Measurements from ENCODE around the gene ITGA6.

DNA sequence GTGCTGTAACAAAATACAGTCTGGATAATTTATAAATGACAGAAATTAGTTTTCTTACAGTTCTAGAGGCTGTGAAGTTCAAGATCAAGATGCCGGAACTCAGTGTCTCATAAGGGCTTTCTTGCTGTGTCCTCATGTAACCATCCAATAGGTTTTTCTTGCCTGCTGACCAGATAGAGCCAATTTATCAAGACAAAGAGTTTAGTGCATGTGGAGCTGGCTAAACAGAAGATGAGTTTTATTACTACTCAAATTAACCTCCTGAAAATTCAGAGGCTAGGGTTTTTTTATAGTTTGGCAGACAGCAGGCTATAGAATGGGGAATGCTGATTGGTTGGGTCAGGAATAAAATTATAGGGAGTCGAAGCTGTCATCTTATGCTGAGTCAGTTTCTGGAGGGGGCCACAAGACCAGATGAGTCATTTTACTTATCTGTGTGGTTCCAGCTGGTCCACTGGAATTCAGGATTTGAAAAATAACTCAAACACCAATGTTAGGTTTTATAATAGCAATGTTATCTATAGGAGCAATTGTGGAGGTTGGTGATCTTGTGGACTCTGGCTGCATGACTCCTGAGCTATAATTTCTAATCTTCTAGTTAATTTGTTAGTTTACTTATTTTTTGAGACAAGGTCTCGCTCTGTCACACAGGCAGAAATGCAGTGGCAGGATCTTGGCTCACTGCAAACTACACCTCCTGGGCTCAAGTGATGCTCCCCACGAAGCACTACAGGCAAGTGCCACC, 125.3 kb downstream of the ITGA6 start:
- TF ChIP-seq, protein P1, sequence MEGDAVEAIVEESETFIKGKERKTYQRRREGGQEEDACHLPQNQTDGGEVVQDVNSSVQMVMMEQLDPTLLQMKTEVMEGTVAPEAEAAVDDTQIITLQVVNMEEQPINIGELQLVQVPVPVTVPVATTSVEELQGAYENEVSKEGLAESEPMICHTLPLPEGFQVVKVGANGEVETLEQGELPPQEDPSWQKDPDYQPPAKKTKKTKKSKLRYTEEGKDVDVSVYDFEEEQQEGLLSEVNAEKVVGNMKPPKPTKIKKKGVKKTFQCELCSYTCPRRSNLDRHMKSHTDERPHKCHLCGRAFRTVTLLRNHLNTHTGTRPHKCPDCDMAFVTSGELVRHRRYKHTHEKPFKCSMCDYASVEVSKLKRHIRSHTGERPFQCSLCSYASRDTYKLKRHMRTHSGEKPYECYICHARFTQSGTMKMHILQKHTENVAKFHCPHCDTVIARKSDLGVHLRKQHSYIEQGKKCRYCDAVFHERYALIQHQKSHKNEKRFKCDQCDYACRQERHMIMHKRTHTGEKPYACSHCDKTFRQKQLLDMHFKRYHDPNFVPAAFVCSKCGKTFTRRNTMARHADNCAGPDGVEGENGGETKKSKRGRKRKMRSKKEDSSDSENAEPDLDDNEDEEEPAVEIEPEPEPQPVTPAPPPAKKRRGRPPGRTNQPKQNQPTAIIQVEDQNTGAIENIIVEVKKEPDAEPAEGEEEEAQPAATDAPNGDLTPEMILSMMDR (IDR thresholded peaks at IDR 0.05 in 4 of 5, conservative IDR thresholded peaks at IDR 0.05 in 1 of 5): no peak
- no peak for TF ChIP-seq POLR2A (IDR thresholded peaks at IDR 0.05)

Measured in gastrocnemius medialis (tissue), 4 donors.